Amygdala (tissue), 56 donors: ENCODE results near the gene LCN2.

ENCODE experiments used
- DNase-seq, 56 donors: peaks; one replicate each; lab custom pipeline; 2025; lab: John Stamatoyannopoulos, UW

The LCN2 gene

GRCh38 chr9:128146591-128147120 lies 2.6 kb upstream of the LCN2 start:
- DNase-seq = no peak

GRCh38 chr9:128148509-128149000 lies 698 bp upstream of the LCN2 start:
- DNase-seq = no peak

GRCh38 chr9:128149951-128150593 lies 819 bp downstream of the LCN2 start:
- no peak for DNase-seq

GRCh38 chr9:128150594-128151308 lies 1.5 kb downstream of the LCN2 start:
- no peak for DNase-seq

GRCh38 chr9:128151309-128152132 lies 2.3 kb downstream of the LCN2 start:
- DNase-seq = no peak

GRCh38 chr9:128152133-128153059 lies 3.1 kb downstream of the LCN2 start:
- DNase-seq = no peak

GRCh38 chr9:128153060-128153946 lies 4.0 kb downstream of the LCN2 start:
- DNase-seq = no peak

- DNase-seq = no peak
These were observed 4.9 kb downstream of the LCN2 start for GRCh38 chr9:128153947-128154695.

- no peak for DNase-seq
These were observed 6.7 kb downstream of the LCN2 start for GRCh38 chr9:128155736-128156500.

- DNase-seq = peak in 3 of 56 donors; percentile 10 to 55 (median 49)
These were observed 10.2 kb downstream of the LCN2 start for GRCh38 chr9:128159522-128159783.

GRCh38 chr9:128159784-128160602 lies 10.7 kb downstream of the LCN2 start, which contains the start of gene BBLN:
TSS of gene BBLN (plus strand) at chr9:128160265. CDS start at chr9:128160408, 143 bp downstream.
- peak; percentile 56 to 98 (median 90) for DNase-seq

- DNase-seq = peak in 2 of 56 donors; percentile 19 to 36
These were observed 11.3 kb downstream of the LCN2 start for GRCh38 chr9:128160603-128160987.

- no peak for DNase-seq
These were observed 12.1 kb downstream of the LCN2 start for GRCh38 chr9:128161215-128161902.

GRCh38 chr9:128162215-128163026 lies 13.2 kb downstream of the LCN2 start:
- peak in 12 of 56 donors; percentile 6 to 56 (median 15) for DNase-seq

- no peak for DNase-seq
These were observed 13.8 kb downstream of the LCN2 start for GRCh38 chr9:128163027-128163515.
